Measurements from ENCODE around the gene RAI2. TPM values are rescaled to one million over a fixed set of nuclear protein-coding genes. Genes with fewer than 3 reads are reported as not detected.

RAI2 gene
- 1 to 10 TPM; 6.7 to 9.5 (median 8.4) TPM for polyA plus RNA-seq (ENCODE audit: insufficient read length in 10 of 10)
- long read RNA-seq, donor 1, partial matches to known transcripts, result 0 of 3 reads
- long read RNA-seq, donor 1, other reads (novel, unspliced or antisense), result 0 of 3 reads
- long read RNA-seq, donor 2, result 0 reads
- long read RNA-seq, donor 3, result 0 reads
- long read RNA-seq, donor 4, partial matches to known transcripts, result 0 of 2 reads
- long read RNA-seq, donor 4, other reads (novel, unspliced or antisense), result 0 of 2 reads
- long read RNA-seq, donor 5, partial matches to known transcripts, result 7 of 8 reads
- long read RNA-seq, donor 5, other reads (novel, unspliced or antisense), result 0 of 8 reads
- long read RNA-seq, donor 6, result 0 reads
- long read RNA-seq, donor 7, result 0 reads
- long read RNA-seq, donor 8, result 0 reads
- long read RNA-seq, donor 9, result 0 reads

DNA sequence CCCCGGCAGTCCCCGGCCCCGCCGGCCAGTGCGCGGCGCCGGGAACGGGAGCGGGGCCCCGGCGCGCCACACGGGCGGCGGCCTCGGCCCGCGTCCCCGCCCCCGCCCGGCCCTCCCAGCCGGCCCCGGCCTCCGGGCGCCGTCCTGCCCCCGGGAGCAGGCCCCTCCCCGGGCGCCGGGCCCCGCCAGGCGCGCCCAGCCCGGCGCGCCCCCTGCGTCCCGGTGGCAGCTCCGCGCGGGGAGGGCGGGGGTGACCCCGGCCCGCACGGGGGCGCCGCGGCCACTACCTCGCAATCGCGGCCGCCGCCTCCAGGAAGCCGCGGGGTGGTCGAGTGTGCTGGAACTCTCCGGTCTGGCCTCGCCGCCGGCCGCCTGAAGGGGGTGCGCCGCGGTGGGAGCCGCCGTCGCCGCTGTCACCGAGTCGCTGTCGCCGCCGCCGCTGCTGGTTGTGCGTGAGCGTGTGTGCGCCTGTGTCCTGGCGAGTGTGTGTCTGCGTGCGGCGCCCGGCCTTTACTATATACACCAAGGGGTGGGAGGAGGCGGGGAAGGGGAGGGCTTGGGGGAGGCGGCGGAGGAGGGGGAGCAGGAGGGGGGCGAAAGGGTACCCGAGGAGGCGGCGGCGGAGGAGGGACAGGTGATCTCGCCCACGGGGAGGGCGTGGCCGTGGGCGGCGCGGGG is at the start of gene RAI2:
Gene RAI2, minus strand, starts transcription at position 488 of the 678 bp plus-strand sequence. CDS start 59,288 bp downstream, outside the sequence.
- peak in 1 of 3 donors; percentile 30 for DNase-seq

DNA sequence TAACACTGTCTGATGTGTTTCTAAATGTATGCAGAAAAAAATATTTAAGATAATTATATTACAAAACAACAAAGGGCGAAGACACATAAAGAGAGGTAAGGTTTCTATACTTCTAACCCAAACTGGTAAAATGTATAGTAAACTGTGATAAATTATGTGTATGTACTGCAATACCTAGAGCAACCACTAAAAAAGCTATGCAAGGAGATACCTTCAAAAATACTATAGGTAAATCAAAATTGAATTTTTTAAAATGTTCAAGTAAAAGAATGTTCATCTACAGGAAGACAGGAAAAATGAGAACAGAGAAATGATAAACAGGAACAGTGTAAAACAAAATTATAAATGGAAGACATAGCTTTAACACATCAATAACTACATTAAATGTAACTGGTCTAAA is 27.3 kb upstream of the RAI2 start:
- no peak for DNase-seq

GRCh38 chrX:17882680-17883079 is 21.6 kb upstream of the RAI2 start:
- DNase-seq, result no peak

GRCh38 chrX:17878028-17878670 is 17.1 kb upstream of the RAI2 start:
- DNase-seq, result no peak

DNA sequence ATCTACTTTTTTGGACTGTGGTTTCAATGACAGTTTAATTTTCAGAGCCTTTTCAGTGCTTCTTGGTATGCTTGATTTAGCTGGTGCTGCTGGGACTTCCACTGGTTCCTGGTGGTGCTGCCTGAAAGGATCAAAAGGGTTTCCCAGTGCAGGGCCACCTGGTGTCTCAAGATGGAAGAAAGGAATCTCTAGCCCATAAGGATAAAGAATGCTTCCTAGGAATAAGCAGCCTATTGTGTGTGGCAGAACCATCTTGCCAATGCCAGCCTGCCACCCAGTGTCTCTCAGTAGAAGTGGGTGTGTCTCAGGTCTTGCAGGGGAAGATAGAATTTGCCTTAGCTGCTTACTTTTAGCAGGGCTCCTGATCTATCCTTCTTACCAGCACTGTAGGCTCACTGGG is 15.0 kb upstream of the RAI2 start:
- DNase-seq, result no peak

GRCh38 chrX:17869580-17869979 is 8.5 kb upstream of the RAI2 start:
- no peak for DNase-seq

DNA sequence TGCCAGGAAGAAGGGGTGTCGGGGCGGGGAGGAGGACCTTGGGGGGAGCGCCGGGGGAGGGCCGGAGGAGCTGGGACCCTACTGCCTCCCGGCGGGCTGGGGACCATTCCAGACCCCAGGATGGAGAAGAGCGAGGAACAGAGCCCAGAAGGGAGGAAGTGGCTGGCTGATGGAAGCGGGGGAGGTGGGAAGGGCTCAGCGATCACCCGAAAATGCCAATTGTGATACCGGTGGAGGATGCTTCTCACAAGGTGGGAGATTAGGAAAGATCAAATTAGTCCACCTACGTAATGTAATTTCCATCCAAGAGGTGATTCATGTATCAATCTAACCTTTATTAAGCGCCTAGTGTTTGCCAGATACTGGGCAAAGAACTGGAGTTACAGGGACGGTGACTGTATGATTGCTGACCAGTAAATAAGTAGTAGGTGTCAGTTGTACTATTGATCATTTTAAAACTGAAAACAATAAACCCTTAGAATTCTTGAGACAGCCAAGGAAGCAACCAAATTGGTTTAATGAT is 452 bp upstream of the RAI2 start:
- DNase-seq, result no peak

- peak in 1 of 3 donors; percentile 43 for DNase-seq
Observed at GRCh38 chrX:17860179-17860780, 818 bp downstream of the RAI2 start.

GRCh38 chrX:17859609-17860178 is 1.4 kb downstream of the RAI2 start:
- peak in 1 of 3 donors; percentile 31 for DNase-seq

DNA sequence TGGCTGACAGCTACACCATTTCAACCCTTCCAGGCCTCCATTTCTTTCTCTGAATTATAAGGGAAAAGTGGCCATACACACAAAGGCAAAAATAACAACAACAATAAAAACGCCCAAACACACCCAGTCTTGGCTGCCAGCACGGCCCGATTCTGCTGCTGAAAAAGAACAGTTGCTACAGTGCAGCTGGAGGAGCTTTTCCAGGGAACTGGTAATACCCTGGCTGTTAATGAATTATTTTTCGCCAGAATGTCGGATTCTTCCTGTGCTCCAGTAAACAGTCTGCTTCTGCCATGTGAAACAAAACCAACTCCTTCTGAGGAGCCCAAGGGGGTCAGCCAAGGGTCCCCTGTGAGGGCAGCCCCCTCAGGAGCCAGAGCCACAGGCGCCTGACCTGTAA is 6.6 kb downstream of the RAI2 start:
- peak in 1 of 3 donors; percentile 31 for DNase-seq

DNA sequence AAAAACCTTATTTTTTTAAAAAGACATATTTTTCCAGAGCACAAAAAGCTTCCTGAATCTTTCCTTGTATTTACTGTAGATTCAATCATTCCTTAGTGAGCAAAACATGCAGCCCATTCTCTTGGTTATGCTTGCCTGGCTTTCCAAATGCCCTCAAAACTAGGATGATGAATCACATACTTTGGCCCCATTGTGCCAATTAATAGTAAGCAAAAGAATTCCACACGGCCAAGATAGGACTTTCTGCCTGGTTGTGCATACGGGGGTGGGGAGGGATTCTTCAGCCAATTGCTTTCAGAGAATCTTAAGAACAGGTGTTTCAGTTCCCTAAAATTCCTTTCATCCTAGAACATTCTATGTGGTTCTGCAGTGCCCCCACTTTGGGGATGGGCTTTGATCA is 7.0 kb downstream of the RAI2 start:
- DNase-seq, result no peak

DNA sequence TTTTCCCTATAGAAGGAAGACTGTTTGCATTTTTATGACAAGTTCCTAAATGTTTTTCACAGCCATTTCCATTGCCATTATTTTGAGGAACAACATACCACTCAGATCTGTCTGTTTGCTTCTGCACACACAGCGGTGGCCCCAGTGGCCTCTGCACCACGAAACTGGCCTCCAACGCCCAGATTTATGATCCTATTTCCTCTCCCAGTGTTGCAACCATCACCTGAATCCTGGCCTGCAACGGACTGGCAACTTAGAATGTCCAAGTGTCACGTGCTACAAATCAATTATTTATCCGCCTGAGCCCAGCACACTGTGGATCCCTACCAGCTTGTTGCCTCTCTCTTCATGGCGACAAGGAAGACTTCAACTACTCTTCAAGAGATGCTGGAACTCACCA is 9.2 kb downstream of the RAI2 start:
- DNase-seq, result no peak

GRCh38 chrX:17848545-17849265 is 12.4 kb downstream of the RAI2 start:
- no peak for DNase-seq

DNA sequence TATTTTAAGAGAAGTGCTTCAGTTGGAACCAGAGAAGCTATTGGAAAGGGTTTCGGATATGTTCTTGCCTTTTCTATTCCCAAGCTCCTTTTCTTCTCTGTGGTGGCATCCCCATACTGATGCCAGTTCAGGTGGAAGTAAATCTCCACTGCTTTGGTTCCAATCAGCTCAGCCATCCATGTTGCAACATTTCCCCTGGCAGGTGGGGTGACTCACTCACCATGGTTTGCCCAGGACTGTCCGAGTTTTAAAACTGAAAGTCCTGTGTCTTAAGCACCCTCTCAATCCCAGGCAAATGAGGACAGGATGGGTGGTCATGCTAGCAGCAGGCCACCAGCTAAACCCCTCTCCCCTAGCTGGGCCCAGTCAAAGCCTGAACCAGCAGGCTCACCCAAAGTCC is 15.1 kb downstream of the RAI2 start:
- DNase-seq, result no peak

- DNase-seq, result no peak
Observed at GRCh38 chrX:17844236-17844635, 16.9 kb downstream of the RAI2 start.

DNA sequence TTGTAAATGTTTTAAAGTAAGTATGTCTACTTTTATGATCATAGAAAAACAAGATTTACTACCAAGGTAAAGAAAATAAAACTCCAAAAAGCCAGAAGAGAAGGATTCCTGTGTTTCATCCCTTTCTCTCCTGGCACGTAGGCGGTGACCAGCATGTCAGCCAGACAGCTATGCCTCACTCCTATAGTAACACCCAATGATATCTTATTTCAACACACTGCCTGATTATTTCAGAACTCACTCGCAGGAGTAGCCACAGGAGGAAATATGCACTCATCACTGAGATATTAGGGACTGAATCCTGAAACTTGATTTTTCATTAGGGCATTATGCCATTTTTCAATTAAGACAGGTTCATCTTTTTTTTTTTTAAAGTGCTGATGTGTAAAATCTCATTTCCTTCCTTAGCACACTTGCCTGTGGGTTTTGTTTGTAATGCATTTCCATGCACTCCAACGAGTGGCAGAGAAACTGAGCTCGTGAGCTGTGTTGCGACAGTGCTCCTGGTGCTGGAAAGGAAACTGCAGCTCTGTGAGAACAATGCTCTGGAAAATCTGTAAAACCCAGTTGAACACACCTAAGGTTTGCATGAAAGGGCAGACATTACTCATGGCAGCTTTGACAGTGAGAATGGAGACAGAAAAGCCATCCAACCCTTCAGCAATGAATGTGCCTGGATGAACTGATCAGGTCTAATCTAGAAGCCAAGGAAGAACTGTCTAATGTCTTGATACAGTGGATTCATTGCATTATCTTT is 18.2 kb downstream of the RAI2 start:
- no peak for DNase-seq

GRCh38 chrX:17839269-17839668 is 21.8 kb downstream of the RAI2 start:
- DNase-seq, result no peak

DNA sequence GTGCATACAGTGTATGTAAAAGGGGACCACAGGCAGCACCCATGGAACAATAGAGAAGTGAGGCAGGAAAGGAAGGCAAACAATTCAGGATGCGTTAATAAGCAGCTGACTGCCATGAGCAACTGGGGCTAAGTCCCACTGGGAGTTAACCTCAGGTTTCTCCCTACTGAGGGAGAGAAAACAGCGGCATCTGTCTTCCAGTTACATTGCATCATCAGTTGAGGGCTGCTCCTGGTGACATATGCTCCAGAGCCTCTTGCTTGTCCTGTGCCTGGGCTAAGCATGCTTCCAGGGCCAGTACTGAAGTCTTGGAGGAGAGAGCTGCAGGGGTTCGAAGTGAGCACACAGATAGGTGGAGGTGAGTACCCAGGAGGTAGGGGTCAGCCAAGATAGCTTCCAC is 24.3 kb downstream of the RAI2 start:
- no peak for DNase-seq

GRCh38 chrX:17833954-17834353 is 27.1 kb downstream of the RAI2 start:
- no peak for DNase-seq

DNA sequence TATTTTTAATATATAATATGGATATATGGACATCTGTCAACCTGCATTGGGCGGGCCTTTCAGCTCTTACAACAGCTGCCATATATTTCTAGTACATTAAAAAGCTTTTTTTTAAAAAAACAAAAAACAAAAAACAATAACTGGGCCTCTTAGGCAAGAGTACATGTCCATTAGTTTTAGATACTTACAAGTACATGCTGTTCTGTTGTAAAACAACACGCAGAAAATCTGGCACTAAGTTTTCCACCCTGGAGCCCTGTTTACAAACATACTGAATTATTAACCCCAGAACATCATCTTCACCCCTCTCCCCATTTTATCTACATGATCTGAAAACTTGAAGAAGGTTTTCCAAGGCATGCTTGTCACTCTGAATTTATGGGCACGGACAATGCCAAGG is 29.8 kb downstream of the RAI2 start:
- no peak for DNase-seq
